GM12878 (cell line): ENCODE results near the gene CDK5R2. TPM values are rescaled to one million over a fixed set of nuclear protein-coding genes. Genes with fewer than 3 reads are reported as not detected.

Experiments
- polyA plus RNA-seq, 11 experiments: library from polyadenylated mRNA; depleted of rRNA in 4 of 11; unstranded in 6 of 11; stranded (reverse) in 5 of 11; fragments of >200 nt; fragmentation: Nextera tagmentation in 4 of 11; fragmentation: Illumina TruSeq in 1 of 11; extraction: Ambion mirVana in 4 of 11; extraction: Trizol in 1 of 11; gene quantifications; 1 replicate in 1 of 11; 2 replicates in 10 of 11; pipeline versions ENCODE4 v1.2.1 to v1.2.3, GENCODE V29; 2011 to 2016; ENCODE audit warnings: inconsistent platforms in 2 of 11, missing spikeins in 2 of 11, low read depth in 1 of 11
- total RNA-seq, 4 experiments: library from RNA; depleted of rRNA in 3 of 4; stranded (reverse); fragments of >200 nt in 3 of 4; fragmentation: Illumina TruSeq in 1 of 4; extraction: Trizol in 1 of 4; gene quantifications; 2 replicates each; pipeline versions ENCODE4 v1.2.1 to v1.2.3, GENCODE V29; 2013 to 2021
- TF ChIP-seq, protein P1 (sequence below): fragments of 450-650 bp; IDR thresholded peaks from 2 replicates; pipeline ENCODE4 v1.6.1; 2017; ENCODE audit warnings: mild to moderate bottlenecking, moderate library complexity
- TF ChIP-seq, protein P2 (sequence below): IDR thresholded peaks from 2 replicates; pipeline ENCODE4 v1.6.1; 2012; ENCODE audit warnings: low read length, inconsistent platforms
- TF ChIP-seq, protein P3 (sequence below): fragments of 450-650 bp; IDR thresholded peaks from 2 replicates; pipeline ENCODE4 v1.6.1; 2016; ENCODE audit warnings: mild to moderate bottlenecking, moderate library complexity, borderline replicate concordance

The CDK5R2 gene
- total and polyA plus RNA-seq, 10 of the 15 experiments (the other 5 are each of a cell fraction or from before 2014, with no cell fraction given) = not detected

DNA sequence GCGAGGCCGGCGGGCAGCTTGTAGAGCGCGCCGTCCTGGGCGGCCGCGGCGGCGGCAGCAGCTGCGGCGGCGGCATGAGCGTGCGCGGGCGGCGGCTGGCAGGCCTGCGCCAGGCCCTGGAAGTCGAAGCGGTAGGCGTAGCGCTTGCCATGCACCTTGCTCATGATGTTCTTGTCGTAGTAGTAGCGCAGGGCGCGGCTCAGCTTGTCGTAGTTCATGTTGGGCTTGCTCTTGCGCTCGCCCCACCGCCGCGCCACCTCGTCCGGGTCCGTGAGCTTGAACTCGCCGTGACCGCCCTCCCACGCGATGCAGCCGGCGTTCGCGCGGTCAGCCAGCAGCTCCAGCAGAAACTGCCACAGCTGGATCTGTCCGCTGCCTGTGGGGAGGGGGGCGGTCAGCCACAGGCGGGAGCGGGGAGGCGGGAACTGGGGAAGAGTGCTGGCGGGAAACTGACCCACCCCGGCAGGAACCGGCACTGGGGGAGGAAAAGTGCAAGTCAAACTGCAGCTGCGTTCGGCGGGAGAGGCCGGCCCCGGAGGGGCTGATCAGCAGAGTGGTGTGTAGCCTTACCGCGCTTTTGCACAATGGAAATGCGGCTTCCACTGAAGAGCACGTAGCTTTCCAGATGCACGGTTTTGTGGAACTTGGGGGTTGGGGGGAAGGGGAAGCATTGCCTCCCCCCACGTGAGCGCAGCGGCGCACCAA lies 22.6 kb downstream of the CDK5R2 start (continued):
- TF ChIP-seq, protein P1, sequence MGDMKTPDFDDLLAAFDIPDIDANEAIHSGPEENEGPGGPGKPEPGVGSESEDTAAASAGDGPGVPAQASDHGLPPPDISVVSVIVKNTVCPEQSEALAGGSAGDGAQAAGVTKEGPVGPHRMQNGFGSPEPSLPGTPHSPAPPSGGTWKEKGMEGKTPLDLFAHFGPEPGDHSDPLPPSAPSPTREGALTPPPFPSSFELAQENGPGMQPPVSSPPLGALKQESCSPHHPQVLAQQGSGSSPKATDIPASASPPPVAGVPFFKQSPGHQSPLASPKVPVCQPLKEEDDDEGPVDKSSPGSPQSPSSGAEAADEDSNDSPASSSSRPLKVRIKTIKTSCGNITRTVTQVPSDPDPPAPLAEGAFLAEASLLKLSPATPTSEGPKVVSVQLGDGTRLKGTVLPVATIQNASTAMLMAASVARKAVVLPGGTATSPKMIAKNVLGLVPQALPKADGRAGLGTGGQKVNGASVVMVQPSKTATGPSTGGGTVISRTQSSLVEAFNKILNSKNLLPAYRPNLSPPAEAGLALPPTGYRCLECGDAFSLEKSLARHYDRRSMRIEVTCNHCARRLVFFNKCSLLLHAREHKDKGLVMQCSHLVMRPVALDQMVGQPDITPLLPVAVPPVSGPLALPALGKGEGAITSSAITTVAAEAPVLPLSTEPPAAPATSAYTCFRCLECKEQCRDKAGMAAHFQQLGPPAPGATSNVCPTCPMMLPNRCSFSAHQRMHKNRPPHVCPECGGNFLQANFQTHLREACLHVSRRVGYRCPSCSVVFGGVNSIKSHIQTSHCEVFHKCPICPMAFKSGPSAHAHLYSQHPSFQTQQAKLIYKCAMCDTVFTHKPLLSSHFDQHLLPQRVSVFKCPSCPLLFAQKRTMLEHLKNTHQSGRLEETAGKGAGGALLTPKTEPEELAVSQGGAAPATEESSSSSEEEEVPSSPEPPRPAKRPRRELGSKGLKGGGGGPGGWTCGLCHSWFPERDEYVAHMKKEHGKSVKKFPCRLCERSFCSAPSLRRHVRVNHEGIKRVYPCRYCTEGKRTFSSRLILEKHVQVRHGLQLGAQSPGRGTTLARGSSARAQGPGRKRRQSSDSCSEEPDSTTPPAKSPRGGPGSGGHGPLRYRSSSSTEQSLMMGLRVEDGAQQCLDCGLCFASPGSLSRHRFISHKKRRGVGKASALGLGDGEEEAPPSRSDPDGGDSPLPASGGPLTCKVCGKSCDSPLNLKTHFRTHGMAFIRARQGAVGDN = no peak
- TF ChIP-seq, protein P2, sequence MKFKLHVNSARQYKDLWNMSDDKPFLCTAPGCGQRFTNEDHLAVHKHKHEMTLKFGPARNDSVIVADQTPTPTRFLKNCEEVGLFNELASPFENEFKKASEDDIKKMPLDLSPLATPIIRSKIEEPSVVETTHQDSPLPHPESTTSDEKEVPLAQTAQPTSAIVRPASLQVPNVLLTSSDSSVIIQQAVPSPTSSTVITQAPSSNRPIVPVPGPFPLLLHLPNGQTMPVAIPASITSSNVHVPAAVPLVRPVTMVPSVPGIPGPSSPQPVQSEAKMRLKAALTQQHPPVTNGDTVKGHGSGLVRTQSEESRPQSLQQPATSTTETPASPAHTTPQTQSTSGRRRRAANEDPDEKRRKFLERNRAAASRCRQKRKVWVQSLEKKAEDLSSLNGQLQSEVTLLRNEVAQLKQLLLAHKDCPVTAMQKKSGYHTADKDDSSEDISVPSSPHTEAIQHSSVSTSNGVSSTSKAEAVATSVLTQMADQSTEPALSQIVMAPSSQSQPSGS = no peak
- TF ChIP-seq, protein P3, sequence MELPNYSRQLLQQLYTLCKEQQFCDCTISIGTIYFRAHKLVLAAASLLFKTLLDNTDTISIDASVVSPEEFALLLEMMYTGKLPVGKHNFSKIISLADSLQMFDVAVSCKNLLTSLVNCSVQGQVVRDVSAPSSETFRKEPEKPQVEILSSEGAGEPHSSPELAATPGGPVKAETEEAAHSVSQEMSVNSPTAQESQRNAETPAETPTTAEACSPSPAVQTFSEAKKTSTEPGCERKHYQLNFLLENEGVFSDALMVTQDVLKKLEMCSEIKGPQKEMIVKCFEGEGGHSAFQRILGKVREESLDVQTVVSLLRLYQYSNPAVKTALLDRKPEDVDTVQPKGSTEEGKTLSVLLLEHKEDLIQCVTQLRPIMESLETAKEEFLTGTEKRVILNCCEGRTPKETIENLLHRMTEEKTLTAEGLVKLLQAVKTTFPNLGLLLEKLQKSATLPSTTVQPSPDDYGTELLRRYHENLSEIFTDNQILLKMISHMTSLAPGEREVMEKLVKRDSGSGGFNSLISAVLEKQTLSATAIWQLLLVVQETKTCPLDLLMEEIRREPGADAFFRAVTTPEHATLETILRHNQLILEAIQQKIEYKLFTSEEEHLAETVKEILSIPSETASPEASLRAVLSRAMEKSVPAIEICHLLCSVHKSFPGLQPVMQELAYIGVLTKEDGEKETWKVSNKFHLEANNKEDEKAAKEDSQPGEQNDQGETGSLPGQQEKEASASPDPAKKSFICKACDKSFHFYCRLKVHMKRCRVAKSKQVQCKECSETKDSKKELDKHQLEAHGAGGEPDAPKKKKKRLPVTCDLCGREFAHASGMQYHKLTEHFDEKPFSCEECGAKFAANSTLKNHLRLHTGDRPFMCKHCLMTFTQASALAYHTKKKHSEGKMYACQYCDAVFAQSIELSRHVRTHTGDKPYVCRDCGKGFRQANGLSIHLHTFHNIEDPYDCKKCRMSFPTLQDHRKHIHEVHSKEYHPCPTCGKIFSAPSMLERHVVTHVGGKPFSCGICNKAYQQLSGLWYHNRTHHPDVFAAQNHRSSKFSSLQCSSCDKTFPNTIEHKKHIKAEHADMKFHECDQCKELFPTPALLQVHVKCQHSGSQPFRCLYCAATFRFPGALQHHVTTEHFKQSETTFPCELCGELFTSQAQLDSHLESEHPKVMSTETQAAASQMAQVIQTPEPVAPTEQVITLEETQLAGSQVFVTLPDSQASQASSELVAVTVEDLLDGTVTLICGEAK = no peak
- TF ChIP-seq, all 136 proteins: peak for 0
